ENCODE measurements around the gene HMGXB3. TPM values are rescaled to one million over a fixed set of nuclear protein-coding genes. Genes with fewer than 3 reads are reported as not detected.

Gene HMGXB3
- total RNA-seq, 2 experiments from 2014 or later = 27.2 to 30.5 TPM

DNA sequence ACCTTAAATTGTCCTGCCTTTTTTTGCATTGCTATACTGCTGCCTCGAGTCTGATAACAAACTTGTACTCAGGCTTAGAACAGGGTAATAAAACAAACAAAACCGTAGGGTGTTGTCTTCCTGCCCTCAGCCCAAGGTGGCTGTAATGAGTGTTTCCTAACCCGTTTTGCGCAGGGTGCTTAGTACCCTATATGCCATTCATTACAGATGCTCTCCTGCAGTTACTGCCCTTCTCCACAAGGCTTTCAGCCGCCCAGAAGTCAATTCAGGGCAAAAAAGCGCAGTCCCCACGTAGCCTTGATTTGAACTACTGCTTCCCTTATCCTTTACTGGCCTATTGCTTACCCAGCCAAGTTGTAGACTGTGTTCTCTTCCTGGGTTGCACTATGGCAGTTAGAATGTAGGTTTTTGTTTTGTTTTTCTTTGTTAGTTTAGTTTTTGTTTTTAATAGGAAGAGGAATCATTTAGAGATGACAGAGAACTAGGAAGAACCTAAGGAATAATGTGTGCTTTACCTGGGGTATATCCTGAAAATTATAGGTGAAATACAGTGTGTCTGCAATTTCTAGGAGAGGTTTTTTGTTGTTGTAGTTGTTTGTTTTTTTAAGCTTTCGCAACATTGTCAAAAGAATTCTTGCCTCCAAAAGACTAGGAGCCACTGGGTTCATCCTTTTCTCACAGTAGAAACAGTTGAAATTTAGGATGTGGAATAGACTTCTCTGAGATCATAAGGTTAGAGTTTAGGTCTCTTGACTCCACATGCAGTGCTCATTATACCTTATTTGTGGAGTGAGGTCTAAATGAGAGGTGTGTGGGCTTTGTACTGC is 1.3 kb downstream of the HMGXB3 start:
- H3K4me3 Mint-ChIP-seq = peak overlapping the region; percentile 86
- peaks cover 37% of the 10 kb centered on the region for H3K4me1 Mint-ChIP-seq
- no peaks in the 10 kb centered on the region for H3K27me3 Mint-ChIP-seq
- H3K36me3 Mint-ChIP-seq (ENCODE audit: low read depth) = peaks cover 33% of the 10 kb centered on the region
- intact Hi-C loops (cut with DNase I, micrococcal nuclease) = loop anchor here (2.0 to 10.0 kb wide), 7 partner anchors 120 to 1773 kb away; partner anchors contain the start of genes CD74 (in 1 of the 2), FBXO38 (in 1 of the 2), G3BP1 (in 1 of the 2) and TCOF1 (in 1 of the 2)
- ATAC-seq (peak; percentile 76), DNase-seq (peak; percentile 79)
- ChIA-PET POLR2A (no interaction called here), CTCF (interaction anchor here (0.6 to 3.7 kb wide), 6 partner anchors 8 to 365 kb away, joined by 3 to 20 read pairs (median 4); partner anchors contain the start of gene SLC26A2)
- no peaks in the 10 kb centered on the region for H3K9me3 Mint-ChIP-seq (ENCODE audit: low read depth)
- peak overlapping the region; percentile 93 for H3K27ac Mint-ChIP-seq

DNA sequence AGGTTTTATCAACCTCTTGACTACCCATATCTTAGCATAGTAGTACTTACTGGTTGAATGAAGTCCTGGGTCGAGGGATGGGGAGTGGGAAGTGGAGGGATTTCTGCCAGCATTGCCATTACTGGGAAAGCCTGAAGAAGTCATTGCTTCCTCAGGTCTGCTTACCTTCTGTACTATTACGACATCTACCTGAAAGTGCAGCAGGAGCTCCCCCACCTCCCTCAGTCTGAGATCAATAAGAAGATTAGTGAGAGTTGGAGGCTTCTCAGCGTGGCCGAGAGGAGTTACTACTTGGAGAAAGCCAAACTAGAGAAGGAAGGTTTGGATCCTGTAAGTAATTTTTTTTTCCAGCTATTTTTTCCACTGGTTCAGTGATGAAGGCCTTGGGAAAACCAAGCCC is 5.8 kb downstream of the HMGXB3 start:
- Mint-ChIP-seq H3K36me3 (ENCODE audit: low read depth) (peaks cover 49% of the 10 kb centered on the region), H3K27me3 (no peaks in the 10 kb centered on the region), H3K27ac (no peak overlapping the region), H3K4me1 (peaks cover 40% of the 10 kb centered on the region), H3K9me3 (ENCODE audit: low read depth) (no peaks in the 10 kb centered on the region), H3K4me3 (no peak overlapping the region)
- no peak for ATAC-seq
- POLR2A ChIA-PET = interaction anchor here (0.7 kb wide), 1 partner anchor 211 kb away, joined by 3 read pairs; no protein-coding TSS in a partner anchor
- CTCF ChIA-PET = interaction anchor here (0.9 to 4.2 kb wide), 6 partner anchors 9 to 153 kb away, joined by 3 to 18 read pairs (median 3); no protein-coding TSS in a partner anchor
- DNase-seq = no peak
- intact Hi-C loops (cut with DNase I, micrococcal nuclease) = loop anchor here in 1 of 2 experiments (10.0 kb wide), 1 partner anchor 1768 kb away; the partner anchor contains the start of gene G3BP1

DNA sequence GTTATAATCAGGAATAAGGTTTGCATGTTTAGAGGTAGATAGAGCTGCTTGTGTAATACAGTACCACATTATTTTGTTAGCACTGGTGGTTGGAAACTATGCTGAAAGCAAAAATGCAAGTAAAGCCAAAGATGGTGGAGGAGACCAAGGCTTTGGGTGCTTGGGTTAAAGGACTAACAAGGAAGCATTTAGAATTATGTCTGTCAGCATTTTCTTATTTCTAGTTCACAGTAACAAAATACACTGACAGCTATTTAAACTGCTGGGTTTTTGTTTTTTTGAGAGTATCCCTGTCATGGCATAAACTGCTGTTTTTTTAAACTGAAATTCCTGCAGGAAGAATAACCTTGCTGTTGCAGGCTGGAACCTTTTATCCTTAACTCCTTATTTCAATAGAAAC is 6.5 kb downstream of the HMGXB3 start:
- Mint-ChIP-seq H3K27me3 (no peaks in the 10 kb centered on the region), H3K4me3 (no peak overlapping the region), H3K27ac (no peak overlapping the region), H3K9me3 (ENCODE audit: low read depth) (no peaks in the 10 kb centered on the region), H3K4me1 (peaks cover 36% of the 10 kb centered on the region), H3K36me3 (ENCODE audit: low read depth) (peaks cover 52% of the 10 kb centered on the region)
- DNase-seq (no peak), ATAC-seq (no peak)
- intact Hi-C loops (cut with DNase I, micrococcal nuclease) = loop anchor here in 1 of 2 experiments (10.0 kb wide), 1 partner anchor 1768 kb away; the partner anchor contains the start of gene G3BP1
- CTCF ChIA-PET = interaction anchor here (0.6 to 4.2 kb wide), 5 partner anchors 9 to 154 kb away, joined by 3 to 18 read pairs (median 3); no protein-coding TSS in a partner anchor
- POLR2A ChIA-PET = no interaction called here

DNA sequence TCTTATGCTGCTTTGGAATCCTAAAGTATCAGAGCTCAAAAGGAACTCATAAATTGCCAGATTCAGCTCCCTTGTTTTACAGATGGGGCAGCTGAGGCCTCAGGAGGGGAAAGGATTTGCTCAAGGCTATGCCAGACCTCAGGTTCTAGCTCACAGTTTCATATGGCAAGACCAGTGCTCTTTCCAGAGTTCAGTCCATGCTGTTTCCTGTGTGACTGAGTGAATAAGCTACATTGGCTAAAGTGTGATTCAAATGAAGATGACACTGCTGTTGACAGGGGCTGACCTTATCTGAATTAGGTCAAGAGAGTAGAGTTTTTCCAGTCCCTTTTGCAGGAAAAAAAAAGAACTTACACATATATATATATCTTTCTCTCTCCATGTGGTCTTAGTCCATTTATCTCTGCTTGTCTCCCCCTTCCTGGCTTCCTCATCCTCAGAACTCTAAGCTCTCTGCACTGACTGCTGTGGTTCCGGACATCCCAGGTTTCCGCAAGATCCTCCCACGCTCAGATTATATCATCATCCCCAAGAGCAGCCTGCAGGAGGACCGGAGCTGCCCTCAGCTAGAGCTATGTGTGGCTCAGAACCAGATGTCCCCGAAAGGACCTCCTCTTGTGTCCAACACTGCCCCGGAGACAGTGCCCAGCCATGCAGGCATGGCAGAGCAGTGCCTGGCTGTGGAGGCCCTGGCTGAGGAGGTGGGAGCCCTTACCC is 9.3 kb downstream of the HMGXB3 start:
- H3K27me3 Mint-ChIP-seq = no peaks in the 10 kb centered on the region
- peaks cover 62% of the 10 kb centered on the region for H3K36me3 Mint-ChIP-seq (ENCODE audit: low read depth)
- POLR2A ChIA-PET = no interaction called here
- intact Hi-C loops (cut with DNase I, micrococcal nuclease) = loop anchor here in 1 of 2 experiments (10.0 kb wide), 1 partner anchor 1765 kb away; the partner anchor contains the start of gene G3BP1
- ATAC-seq (no peak), DNase-seq (no peak)
- H3K27ac Mint-ChIP-seq = no peak overlapping the region
- no peaks in the 10 kb centered on the region for H3K9me3 Mint-ChIP-seq (ENCODE audit: low read depth)
- CTCF ChIA-PET = interaction anchor here (0.7 to 2.3 kb wide), 6 partner anchors 11 to 38 kb away, joined by 3 to 7 read pairs (median 4); no protein-coding TSS in a partner anchor
- peaks cover 25% of the 10 kb centered on the region for H3K4me1 Mint-ChIP-seq
- no peak overlapping the region for H3K4me3 Mint-ChIP-seq

DNA sequence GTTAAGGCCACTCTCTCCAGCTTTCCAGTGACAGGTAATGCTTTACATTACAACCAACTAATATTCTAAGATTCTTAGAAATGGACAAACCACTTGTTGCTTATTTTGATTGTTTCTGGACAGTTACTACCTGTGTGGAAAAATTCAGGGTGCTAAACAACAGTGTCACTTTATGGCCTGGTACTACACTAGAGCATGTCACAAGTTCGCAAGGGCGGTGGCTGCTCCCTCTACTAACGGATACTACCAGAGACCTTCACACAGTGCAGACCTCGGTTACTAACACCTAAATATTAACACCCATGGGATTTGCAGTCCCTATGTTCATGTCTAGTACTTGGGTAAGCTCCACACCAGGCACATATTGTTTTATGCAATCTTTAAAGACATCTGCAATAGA is 13.4 kb downstream of the HMGXB3 start:
- Mint-ChIP-seq H3K27ac (no peak overlapping the region), H3K36me3 (ENCODE audit: low read depth) (peaks cover 68% of the 10 kb centered on the region), H3K4me1 (peaks cover 13% of the 10 kb centered on the region), H3K27me3 (no peaks in the 10 kb centered on the region), H3K4me3 (no peak overlapping the region), H3K9me3 (ENCODE audit: low read depth) (peaks cover 4% of the 10 kb centered on the region)
- DNase-seq (no peak), ATAC-seq (no peak)
- ChIA-PET POLR2A (interaction anchor here (1.0 kb wide), 1 partner anchor 9 kb away, joined by 3 read pairs; no protein-coding TSS in a partner anchor), CTCF (interaction anchor here (1.3 kb wide), 2 partner anchors 12 to 180 kb away, joined by 3 to 4 read pairs; no protein-coding TSS in a partner anchor)
- intact Hi-C loops (cut with DNase I, micrococcal nuclease) = no loop called here

DNA sequence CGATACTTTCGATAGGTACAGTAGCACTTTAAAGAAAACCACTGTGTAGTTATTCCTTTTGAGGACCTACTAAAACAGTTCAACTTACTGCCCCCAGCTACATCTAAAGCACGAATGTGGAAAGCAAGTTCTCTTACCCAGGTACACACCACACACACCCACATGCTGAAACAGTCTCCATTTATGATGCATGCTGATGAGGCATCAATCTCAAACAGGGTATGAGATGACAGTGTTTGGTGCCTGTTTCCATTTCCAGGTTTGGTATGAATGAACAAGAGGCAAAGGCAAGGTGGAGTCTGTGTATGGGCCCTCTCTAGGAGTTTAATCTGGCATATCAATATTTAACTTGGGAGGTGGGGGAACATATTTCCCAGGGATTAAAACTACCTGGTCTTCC is 13.9 kb downstream of the HMGXB3 start:
- ChIA-PET CTCF (interaction anchor here (0.5 to 1.3 kb wide), 4 partner anchors 8 to 470 kb away, joined by 3 to 4 read pairs (median 3); no protein-coding TSS in a partner anchor), POLR2A (interaction anchor here (1.0 kb wide), 1 partner anchor 10 kb away, joined by 3 read pairs; no protein-coding TSS in a partner anchor)
- Mint-ChIP-seq H3K27me3 (no peaks in the 10 kb centered on the region), H3K4me1 (peaks cover 11% of the 10 kb centered on the region), H3K36me3 (ENCODE audit: low read depth) (peaks cover 73% of the 10 kb centered on the region), H3K27ac (no peak overlapping the region), H3K4me3 (no peak overlapping the region), H3K9me3 (ENCODE audit: low read depth) (peaks cover 4% of the 10 kb centered on the region)
- ATAC-seq (peak; percentile 93), DNase-seq (peak; percentile 22)
- intact Hi-C loops (cut with DNase I, micrococcal nuclease) = no loop called here

DNA sequence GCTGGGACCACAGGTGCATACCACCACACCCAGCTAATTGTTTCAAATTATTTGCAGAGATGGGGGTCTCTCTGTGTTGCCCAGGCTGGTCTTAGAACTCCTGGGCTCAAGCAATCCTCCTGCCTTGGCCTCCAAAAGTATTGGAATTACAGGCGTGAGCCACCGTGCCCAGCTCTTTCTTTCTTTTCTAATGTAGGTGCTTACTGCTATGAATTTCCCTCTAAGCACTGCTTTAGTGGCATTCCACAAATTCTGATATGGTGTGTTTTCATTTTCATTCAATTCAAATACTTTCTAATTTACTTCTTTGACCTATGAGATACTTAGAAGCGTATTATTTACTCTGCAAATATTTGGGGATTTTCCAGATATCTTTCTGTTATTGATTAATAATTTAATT is 14.9 kb downstream of the HMGXB3 start:
- no peak overlapping the region for H3K27ac Mint-ChIP-seq
- H3K4me1 Mint-ChIP-seq = peaks cover 12% of the 10 kb centered on the region
- ChIA-PET POLR2A (no interaction called here), CTCF (interaction anchor here (0.7 to 1.3 kb wide), 2 partner anchors 9 to 56 kb away, joined by 3 read pairs; no protein-coding TSS in a partner anchor)
- ATAC-seq = no peak
- peaks cover 4% of the 10 kb centered on the region for H3K9me3 Mint-ChIP-seq (ENCODE audit: low read depth)
- no peak for DNase-seq
- H3K27me3 Mint-ChIP-seq = no peaks in the 10 kb centered on the region
- H3K36me3 Mint-ChIP-seq (ENCODE audit: low read depth) = peaks cover 76% of the 10 kb centered on the region
- H3K4me3 Mint-ChIP-seq = no peak overlapping the region
- intact Hi-C loops (cut with DNase I, micrococcal nuclease) = no loop called here

DNA sequence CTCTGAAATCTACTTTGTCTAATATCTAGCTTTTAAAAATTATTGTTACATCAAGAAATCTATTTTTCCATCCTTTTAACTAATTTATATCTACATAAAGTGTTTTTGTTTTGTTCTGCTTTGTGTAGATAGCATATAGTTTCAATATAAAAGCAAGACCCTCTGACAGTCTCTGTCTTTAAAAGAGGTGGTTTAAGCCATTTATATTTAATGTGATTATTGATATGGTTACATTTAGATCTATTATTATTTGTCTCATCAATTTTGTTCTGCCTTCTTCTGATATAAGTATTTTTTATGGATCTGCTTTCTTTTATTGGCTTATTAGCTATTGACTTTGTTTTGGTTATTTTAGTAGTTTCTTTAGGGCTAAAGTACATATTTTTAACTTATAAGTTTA is 16.0 kb downstream of the HMGXB3 start:
- DNase-seq (no peak), ATAC-seq (no peak)
- Mint-ChIP-seq H3K27me3 (no peaks in the 10 kb centered on the region), H3K27ac (no peak overlapping the region), H3K36me3 (ENCODE audit: low read depth) (peaks cover 73% of the 10 kb centered on the region), H3K4me3 (no peak overlapping the region), H3K9me3 (ENCODE audit: low read depth) (peaks cover 4% of the 10 kb centered on the region), H3K4me1 (peaks cover 14% of the 10 kb centered on the region)
- ChIA-PET CTCF (interaction anchor here (0.6 to 1.4 kb wide), 6 partner anchors 10 to 155 kb away, joined by 3 to 6 read pairs (median 3); no protein-coding TSS in a partner anchor), POLR2A (no interaction called here)
- intact Hi-C loops (cut with DNase I, micrococcal nuclease) = no loop called here

DNA sequence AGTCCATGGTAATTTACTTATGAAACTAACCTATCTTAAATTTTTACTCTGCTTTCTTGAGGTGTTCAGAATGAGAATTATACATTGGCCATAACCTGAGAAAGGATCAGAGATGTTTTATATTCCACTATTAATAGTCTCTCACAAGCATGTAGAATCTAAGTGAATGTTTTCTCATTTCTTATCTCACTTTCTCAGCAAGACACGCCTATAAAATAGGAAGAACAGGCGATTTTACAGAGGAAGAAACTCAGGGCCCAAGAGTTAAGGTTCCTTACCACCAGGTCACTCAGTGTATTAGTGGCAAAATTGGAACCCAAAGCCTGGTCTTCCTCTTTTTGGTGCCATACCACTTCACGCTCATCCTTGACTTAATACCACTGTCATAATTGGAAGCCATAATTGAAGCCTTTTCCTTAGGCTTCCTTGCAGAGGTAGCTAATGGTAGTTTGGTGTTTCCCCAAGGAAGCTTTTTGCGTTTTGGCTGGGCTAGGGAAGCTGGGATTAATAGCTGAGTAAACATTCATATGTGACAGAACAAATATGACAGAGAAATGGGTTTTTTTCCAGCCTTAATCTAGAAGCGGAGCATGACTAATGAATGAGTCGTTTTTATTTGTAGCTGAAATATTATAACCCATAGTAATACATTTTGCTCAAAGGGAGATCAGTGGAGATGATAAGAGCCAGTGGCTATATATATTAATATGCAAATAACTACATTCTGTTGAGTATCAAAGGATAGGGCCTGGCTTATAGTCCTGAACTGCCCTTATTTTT is 16.9 kb downstream of the HMGXB3 start:
- POLR2A ChIA-PET = no interaction called here

DNA sequence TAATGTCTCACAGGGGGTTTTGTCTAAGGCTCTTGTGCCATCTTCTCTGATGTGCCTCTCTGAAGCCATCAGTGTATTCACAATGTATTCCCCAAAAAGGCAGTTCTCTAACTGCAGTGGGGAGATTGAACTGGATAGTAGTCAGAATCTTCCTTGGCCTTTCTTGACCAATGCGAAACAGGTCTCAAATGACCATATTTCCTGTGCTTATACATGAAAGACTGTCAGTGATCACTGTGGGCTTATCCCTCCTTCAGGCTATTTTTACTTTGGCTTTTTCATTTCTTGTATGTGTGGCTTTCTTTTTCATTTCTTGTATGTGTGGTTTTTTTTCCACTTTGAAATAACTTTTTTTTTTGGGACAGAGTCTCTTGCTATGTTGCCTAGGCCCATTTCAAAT is 19.7 kb downstream of the HMGXB3 start:
- CTCF ChIA-PET = interaction anchor here (0.7 to 2.8 kb wide), 4 partner anchors 10 to 165 kb away, joined by 3 to 8 read pairs (median 6); no protein-coding TSS in a partner anchor
- no peak overlapping the region for H3K27ac Mint-ChIP-seq
- DNase-seq (no peak), ATAC-seq (no peak)
- intact Hi-C loops (cut with DNase I, micrococcal nuclease) = no loop called here
- H3K4me3 Mint-ChIP-seq = no peak overlapping the region
- peaks cover 57% of the 10 kb centered on the region for H3K36me3 Mint-ChIP-seq (ENCODE audit: low read depth)
- H3K27me3 Mint-ChIP-seq = no peaks in the 10 kb centered on the region
- H3K4me1 Mint-ChIP-seq = peaks cover 15% of the 10 kb centered on the region
- peaks cover 4% of the 10 kb centered on the region for H3K9me3 Mint-ChIP-seq (ENCODE audit: low read depth)
- POLR2A ChIA-PET = no interaction called here

More for the DNA sequence above, 16.9 kb downstream of the HMGXB3 start:
- Mint-ChIP-seq H3K27ac (no peak overlapping the region), H3K4me1 (peaks cover 22% of the 10 kb centered on the region), H3K4me3 (no peak overlapping the region), H3K9me3 (ENCODE audit: low read depth) (peaks cover 4% of the 10 kb centered on the region), H3K27me3 (no peaks in the 10 kb centered on the region), H3K36me3 (ENCODE audit: low read depth) (peaks cover 75% of the 10 kb centered on the region)
- CTCF ChIA-PET = interaction anchor here (0.7 to 1.4 kb wide), 6 partner anchors 13 to 26 kb away, joined by 3 to 6 read pairs (median 4); partner anchors contain the start of genes HMGXB3 and TIGD6
- intact Hi-C loops (cut with DNase I, micrococcal nuclease) = no loop called here
- DNase-seq (no peak), ATAC-seq (no peak)
